AG10803 (cell line): Measurements from ENCODE around the gene KANK3.

Source experiments
- DNase-seq: peaks from one replicate; pipeline ENCODE4 v3.0.0; 2010; ENCODE audit warnings: low read depth
- H3K4me3 ChIP-seq: 2 replicates; pipeline ENCODE4 v1.5.1; 2011; ENCODE audit warnings: mild to moderate bottlenecking, low read length, control low read depth
- CTCF ChIP-seq: conservative IDR thresholded peaks from 2 replicates; pipeline ENCODE4 v1.5.1; 2011; ENCODE audit warnings: mild to moderate bottlenecking, low read length, control low read depth, inconsistent platforms

Gene KANK3

GRCh38 chr19:8342684-8343482 is at the start of gene KANK3:
TSS of gene KANK3 (minus strand) at chr19:8343262. CDS start at chr19:8337828, 5,434 bp downstream.
- peak; percentile 93 for DNase-seq
- no peak within 1 kb of the TSS; the same call in 1 of the 2 replicates for H3K4me3 ChIP-seq
- no peak for TF ChIP-seq CTCF

- DNase-seq = peak; percentile 58
- no peak for TF ChIP-seq CTCF
- H3K4me3 ChIP-seq = peak overlapping the region; percentile 10; the same call in 1 of the 2 replicates
Observed at GRCh38 chr19:8392017-8392591, 49.0 kb upstream of the KANK3 start.

- no peak for DNase-seq
- no peak for TF ChIP-seq CTCF
Observed at GRCh38 chr19:8391198-8392016, 48.3 kb upstream of the KANK3 start.

GRCh38 chr19:8390617-8390981 is 47.5 kb upstream of the KANK3 start:
- peak overlapping the region; percentile 73 for H3K4me3 ChIP-seq
- no peak for TF ChIP-seq CTCF
- peak; percentile 85 for DNase-seq

More at GRCh38 chr19:8391198-8392016, 48.3 kb upstream of the KANK3 start:
- H3K4me3 ChIP-seq = peak overlapping the region; percentile 43

GRCh38 chr19:8389891-8390616 is 47.0 kb upstream of the KANK3 start, which contains the start of gene RAB11B:
TSS of gene RAB11B (plus strand) at chr19:8390360. CDS start at chr19:8390417, 57 bp downstream.
- DNase-seq = peak; percentile 100
- H3K4me3 ChIP-seq = peak within 1 kb of the TSS; percentile 73
- TF ChIP-seq CTCF = no peak

- no peak overlapping the region for H3K4me3 ChIP-seq
- no peak for DNase-seq
- no peak for TF ChIP-seq CTCF
Observed at GRCh38 chr19:8388612-8388958, 45.5 kb upstream of the KANK3 start.
